SK-N-SH (cell line): Measurements from ENCODE around the gene C2orf49. TPM values are rescaled to one million over a fixed set of nuclear protein-coding genes. Genes with fewer than 3 reads are reported as not detected.

Source experiments
- CTCF ChIA-PET: fragments of 300-600, 350-600 bp; formaldehyde crosslinking; extraction: SDS; loops from one replicate; lab custom pipeline; 2021; lab: Yijun Ruan, JAX
- POLR2A ChIA-PET: fragments of 350-600 bp; sonication (Branson Sonifier 250); formaldehyde crosslinking; extraction: SDS; loops from one replicate; lab custom pipeline; 2020; ENCODE audit warnings: antibody characterized with exemption, inconsistent platforms; lab: Yijun Ruan, JAX
- DNase-seq: peaks from one replicate; pipeline ENCODE4 v3.0.0; 2012
- H2AFZ ChIP-seq: fragments of 200-600 bp; sonication (generic); 2 replicates; pipeline ENCODE4 v1.8.1; 2016; ENCODE audit warnings: antibody characterized with exemption, mild to moderate bottlenecking, low read depth
- H3F3A ChIP-seq: fragments of 200-600 bp; sonication (generic); replicated peaks from 2 replicates; pipeline ENCODE3; 2016; ENCODE audit warnings: antibody characterized with exemption, mild to moderate bottlenecking; ENCODE audit not compliant: insufficient read depth
- H3K27ac ChIP-seq, 2 experiments: fragments of 200-500 bp in 1 of 2; fragments of 200-600 bp in 1 of 2; sonication (Bioruptor generic) in 1 of 2; sonication (generic), shearing (Covaris generic) in 1 of 2; 2 replicates each; pipeline versions ENCODE4 v1.5.1 to v1.6.1; 2014 to 2016; ENCODE audit warnings: low read depth in 2 of 2, inconsistent platforms in 1 of 2, low read length in 1 of 2, mild to moderate bottlenecking in 1 of 2, mixed read lengths in 1 of 2
- H3K27me3 ChIP-seq: fragments of 200-600 bp; sonication (generic), shearing (Covaris generic); 2 replicates; pipeline ENCODE4 v1.6.1; 2016; ENCODE audit warnings: mixed run types; ENCODE audit not compliant: insufficient read depth
- H3K36me3 ChIP-seq, 2 experiments: fragments of 200-500 bp in 1 of 2; fragments of 200-600 bp in 1 of 2; sonication (Bioruptor generic) in 1 of 2; sonication (generic) in 1 of 2; replicated peaks in 1 of 2; 2 replicates each; pipeline versions ENCODE3 to v1.5.1; 2014 to 2016; ENCODE audit warnings: low read length in 1 of 2, mild to moderate bottlenecking in 1 of 2; ENCODE audit not compliant: insufficient read depth in 2 of 2, control insufficient read depth in 1 of 2
- H3K4me1 ChIP-seq, 2 experiments: fragments of 200-500 bp in 1 of 2; fragments of 200-600 bp in 1 of 2; sonication (Bioruptor generic) in 1 of 2; sonication (generic), shearing (Covaris generic) in 1 of 2; 2 replicates each; pipeline versions ENCODE4 v1.5.1 to v1.6.1; 2014 to 2016; ENCODE audit warnings: low read depth in 1 of 2, low read length in 1 of 2, mixed run types in 1 of 2; ENCODE audit not compliant: insufficient read depth in 2 of 2, control insufficient read depth in 1 of 2
- H3K4me2 ChIP-seq: fragments of 200-600 bp; sonication (generic), shearing (Covaris generic); 2 replicates; pipeline ENCODE4 v1.6.1; 2017; ENCODE audit warnings: mixed run types
- H3K4me3 ChIP-seq, 2 experiments: fragments of 200-500 bp in 1 of 2; fragments of 200-600 bp in 1 of 2; sonication (Bioruptor generic) in 1 of 2; sonication (generic), shearing (Covaris generic) in 1 of 2; 2 replicates each; pipeline versions ENCODE4 v1.5.1 to v1.8.1; 2014 to 2016; ENCODE audit warnings: low read depth in 2 of 2, inconsistent platforms in 1 of 2, low read length in 1 of 2, mild to moderate bottlenecking in 1 of 2, mixed read lengths in 1 of 2, moderate library complexity in 1 of 2
- H3K79me2 ChIP-seq: fragments of 200-600 bp; sonication (generic); 2 replicates; pipeline ENCODE4 v1.8.1; 2017; ENCODE audit warnings: mild to moderate bottlenecking; ENCODE audit not compliant: insufficient read depth
- H3K9ac ChIP-seq: fragments of 200-600 bp; sonication (generic); 2 replicates; pipeline ENCODE4 v1.6.1; 2017; ENCODE audit warnings: mixed run types
- H3K9me2 ChIP-seq: fragments of 200-600 bp; sonication (generic); 2 replicates; pipeline ENCODE4 v1.6.1; 2017; ENCODE audit warnings: mixed run types
- H3K9me3 ChIP-seq: fragments of 200-600 bp; sonication (generic); 2 replicates; pipeline ENCODE4 v1.6.1; 2017; ENCODE audit warnings: mixed run types, mild to moderate bottlenecking, moderate library complexity
- H4K20me1 ChIP-seq: fragments of 200-600 bp; sonication (generic); 2 replicates; pipeline ENCODE4 v1.6.1; 2017; ENCODE audit warnings: mild to moderate bottlenecking, mixed run types; ENCODE audit not compliant: insufficient read depth
- CHD2 ChIP-seq: fragments of 150-350 bp; IDR thresholded peaks from 2 replicates; pipeline ENCODE4 v1.6.1; 2018; ENCODE audit warnings: low read length; ENCODE audit not compliant: partially characterized antibody
- CTCF ChIP-seq: fragments of 200-600 bp; sonication (generic); IDR thresholded peaks from 2 replicates; pipeline ENCODE4 v1.6.1; 2017; ENCODE audit warnings: antibody characterized with exemption, mild to moderate bottlenecking, moderate library complexity
- ELF1 ChIP-seq: IDR thresholded peaks from 2 replicates; pipeline ENCODE4 v1.4.0; 2012
- EP300 ChIP-seq, 2 experiments: IDR thresholded peaks; 2 replicates each; pipeline versions ENCODE4 v1.4.0 to v1.6.1; 2012; ENCODE audit warnings: borderline replicate concordance in 1 of 2, low read depth in 1 of 2, low read length in 1 of 2
- EZH2phosphoT487 ChIP-seq: fragments of 200-600 bp; sonication (generic); IDR thresholded peaks from 2 replicates; pipeline ENCODE4 v1.6.1; 2017; ENCODE audit warnings: low read depth, mixed run types, mild to moderate bottlenecking, antibody characterized with exemption, moderate library complexity, borderline replicate concordance
- FOSL2 ChIP-seq: IDR thresholded peaks from 2 replicates; pipeline ENCODE4 v1.4.0; 2012; ENCODE audit warnings: low read depth, mild to moderate bottlenecking, moderate library complexity, borderline replicate concordance
- GATA2 ChIP-seq: sonication (generic); formaldehyde crosslinking; IDR thresholded peaks from 2 replicates; pipeline ENCODE4 v1.5.0; 2020; ENCODE audit warnings: mild to moderate bottlenecking, missing genetic modification reagents
- JUND ChIP-seq: IDR thresholded peaks from 2 replicates; pipeline ENCODE4 v1.4.0; 2012
- NFIC ChIP-seq: IDR thresholded peaks from 2 replicates; pipeline ENCODE4 v1.4.0; 2012; ENCODE audit warnings: borderline replicate concordance
- PBX3 ChIP-seq: IDR thresholded peaks from 2 replicates; pipeline ENCODE4; 2012
- POLR2AphosphoS5 ChIP-seq: IDR thresholded peaks from 2 replicates; pipeline ENCODE4 v1.6.1; 2012; ENCODE audit warnings: low read depth, low read length
- RCOR1 ChIP-seq: fragments of 150-350 bp; IDR thresholded peaks from 2 replicates; pipeline ENCODE4 v1.6.1; 2017; ENCODE audit warnings: antibody characterized with exemption, low read length
- RFX5 ChIP-seq: IDR thresholded peaks from 2 replicates; pipeline ENCODE4 v1.6.1; 2012; ENCODE audit warnings: mild to moderate bottlenecking, improper control_type of control experiment, low read length
- SIN3A ChIP-seq: IDR thresholded peaks from 2 replicates; pipeline ENCODE4 v1.6.1; 2012; ENCODE audit warnings: low read depth, mild to moderate bottlenecking, low read length, moderate library complexity, borderline replicate concordance
- SMC3 ChIP-seq: IDR thresholded peaks from 2 replicates; pipeline ENCODE4 v1.6.1; 2012; ENCODE audit warnings: low read depth, low read length, improper control_type of control experiment
- TAF1 ChIP-seq: IDR thresholded peaks from 2 replicates; pipeline ENCODE4 v1.6.1; 2012; ENCODE audit warnings: low read depth, mild to moderate bottlenecking, low read length, moderate library complexity, borderline replicate concordance
- TCF12 ChIP-seq: IDR thresholded peaks from 2 replicates; pipeline ENCODE4 v1.4.0; 2012
- TEAD4 ChIP-seq: IDR thresholded peaks from 2 replicates; pipeline ENCODE4 v1.4.0; 2012; ENCODE audit warnings: mild to moderate bottlenecking, borderline replicate concordance; ENCODE audit not compliant: insufficient read depth
- USF2 ChIP-seq: fragments of 150-350 bp; IDR thresholded peaks from 2 replicates; pipeline ENCODE4 v1.6.1; 2017; ENCODE audit warnings: antibody characterized with exemption, low read length, low read depth, borderline replicate concordance
- whole genome bisulfite sequencing: methylation state at CpG from one replicate; pipeline ENCODE4 v1.1.6; 2017; ENCODE audit warnings: low lambda C conversion rate; 5-methylcytosine and 5-hydroxymethylcytosine counted together
- polyA plus RNA-seq, 3 experiments: library from polyadenylated mRNA; depleted of rRNA; stranded (reverse); fragments of >200 nt; gene quantifications; 2 replicates each; pipeline ENCODE4 v1.2.3, GENCODE V29; 2012

Gene C2orf49
- polyA plus RNA-seq, 1 of the 3 experiments (the other 2 are of a cell fraction) = 7.6 TPM

- Histone ChIP-seq H3K4me1 (peaks cover 0 to 3% of the 10 kb centered on the region in 2 experiments; a peak in 1 of 4 replicates), H3K4me3 (no peak overlapping the region), H3F3A (peaks cover 7% of the 10 kb centered on the region), H3K9ac (no peak overlapping the region), H4K20me1 (0 out of 2 replicates have a peak, but pooled peaks cover 3% of the 10 kb centered on the region), H3K27ac (no peak overlapping the region), H3K79me2 (peaks cover 13% of the 10 kb centered on the region), H2AFZ (no peak overlapping the region), H3K9me3 (no peaks in the 10 kb centered on the region), H3K36me3 (peaks cover 7 to 34% of the 10 kb centered on the region in 2 experiments), H3K27me3 (no peaks in the 10 kb centered on the region), H3K9me2 (no peaks in the 10 kb centered on the region), H3K4me2 (no peak overlapping the region)
- 93% methylated on average over 3 of the region's 3 CpGs for WGBS
- no peak for DNase-seq
- TF ChIP-seq ELF1 (no peak), CTCF (no peak), FOSL2 (no peak), JUND (no peak), CHD2 (no peak), NFIC (no peak), RCOR1 (no peak), RFX5 (no peak), PBX3 (no peak), SIN3A (no peak), EZH2phosphoT487 (no peak), USF2 (no peak), TAF1 (no peak), SMC3 (no peak), EP300 (IDR thresholded peaks at IDR 0.05; ENCODE audit: borderline replicate concordance in 1 of 2, low read depth in 1 of 2, low read length in 1 of 2) (no peak), TEAD4 (no peak), GATA2 (no peak), TCF12 (no peak), POLR2AphosphoS5 (no peak)
- CTCF ChIA-PET = interaction anchor here (2.5 kb wide), 1 partner anchor 184 kb away, joined by 7 read pairs; no protein-coding TSS in a partner anchor
- POLR2A ChIA-PET = no interaction called here
Observed at GRCh38 chr2:105298017-105298416, 39.3 kb upstream of the C2orf49 start.
